ENCODE measurements around the gene RHOT1. TPM values are rescaled to one million over a fixed set of nuclear protein-coding genes. Genes with fewer than 3 reads are reported as not detected.
"Not testable (repeated sequence)": the region's sequence is repeated elsewhere in the genome, so short reads cannot be mapped to it uniquely, and the experiment has no call there.

The RHOT1 gene
- total RNA-seq (2014; rRNA removed; shearing (Covaris generic)): 43.6 and 44.7 TPM in 2 replicates

DNA sequence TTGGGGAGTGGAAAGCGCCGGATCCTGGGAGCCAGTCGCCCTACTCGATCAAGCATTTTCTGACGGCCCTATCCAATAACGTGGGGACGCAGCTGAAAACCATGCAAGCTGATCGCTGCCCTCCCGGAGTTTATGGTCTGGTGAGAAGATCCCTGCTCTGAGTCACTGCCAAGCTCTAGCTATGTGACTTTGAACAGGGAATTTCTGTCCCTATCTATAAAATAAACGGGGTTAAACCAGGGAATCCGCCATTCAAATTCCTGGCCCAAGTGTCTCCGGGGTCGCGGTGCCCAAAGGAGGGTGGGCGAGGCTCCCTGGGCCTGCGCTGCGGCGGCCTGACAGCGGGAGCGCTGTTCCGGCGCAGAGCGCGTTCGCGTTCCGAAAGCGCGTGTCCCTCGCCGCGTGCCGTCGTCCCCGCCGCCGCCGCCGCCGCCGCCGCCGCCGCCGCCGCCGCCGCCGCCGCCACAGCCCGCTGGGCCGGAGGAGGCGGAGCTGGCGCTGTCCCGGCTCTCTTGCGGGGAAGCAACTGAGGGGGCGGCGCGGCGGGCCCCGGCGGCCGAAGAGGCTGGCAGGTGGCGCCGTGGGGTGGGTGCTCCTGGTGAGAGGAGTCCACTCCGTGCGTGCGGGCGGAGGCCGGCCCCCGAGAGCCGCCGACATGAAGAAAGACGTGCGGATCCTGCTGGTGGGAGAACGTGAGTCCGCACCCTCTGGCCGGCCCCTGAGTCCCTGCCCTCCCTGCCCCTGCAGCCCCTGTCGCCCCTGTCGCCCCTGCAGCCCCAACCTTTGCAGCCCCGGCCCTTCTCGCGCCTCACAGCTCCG is at the start of gene RHOT1:
Gene RHOT1 (plus strand): TSS at position 465 of the 819 bp plus-strand sequence. CDS start 191 bp downstream, at position 656.
- Histone ChIP-seq H3K4me1 (replicated peaks) (peaks cover 18% of the 10 kb centered on the region), H3K36me3 (peaks cover 3% of the 10 kb centered on the region; the same call in 1 of the 2 replicates), H3K27ac (peak within 1 kb of the TSS; percentile 75), H3K9me3 (replicated peaks) (no peaks in the 10 kb centered on the region), H3K4me3 (peak within 1 kb of the TSS; percentile 83), H3K27me3 (replicated peaks) (no peaks in the 10 kb centered on the region)
- DNase-seq (ENCODE audit: low read depth in 1 of 2, low spot score in 2 of 2): peak; percentile 74 to 85

DNA sequence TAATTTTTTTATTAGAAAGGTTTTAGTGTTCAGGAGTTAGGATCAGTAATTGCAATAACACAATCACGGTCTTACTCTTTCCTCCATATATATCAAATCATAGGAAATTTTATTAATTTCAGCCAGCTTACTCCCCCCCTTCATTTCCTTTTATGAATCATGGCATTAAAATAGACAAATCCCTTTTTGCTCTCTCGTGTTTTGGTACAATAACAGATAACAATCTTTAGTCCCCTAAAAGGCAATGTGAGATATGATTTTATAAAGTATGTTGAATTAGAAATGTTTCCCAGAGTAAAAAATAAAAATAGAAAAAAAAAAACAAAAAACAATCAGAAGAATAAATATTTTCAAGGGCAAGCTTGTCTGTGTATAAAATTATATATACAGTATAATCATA is 42.6 kb upstream of the RHOT1 start:
- Histone ChIP-seq H3K4me3 (no peak overlapping the region), H3K27ac (no peak overlapping the region), H3K9me3 (replicated peaks) (no peaks in the 10 kb centered on the region), H3K4me1 (replicated peaks) (peaks cover 11% of the 10 kb centered on the region), H3K36me3 (no peaks in the 10 kb centered on the region), H3K27me3 (replicated peaks) (no peaks in the 10 kb centered on the region)
- DNase-seq (ENCODE audit: low read depth in 1 of 2, low spot score in 2 of 2): no peak

DNA sequence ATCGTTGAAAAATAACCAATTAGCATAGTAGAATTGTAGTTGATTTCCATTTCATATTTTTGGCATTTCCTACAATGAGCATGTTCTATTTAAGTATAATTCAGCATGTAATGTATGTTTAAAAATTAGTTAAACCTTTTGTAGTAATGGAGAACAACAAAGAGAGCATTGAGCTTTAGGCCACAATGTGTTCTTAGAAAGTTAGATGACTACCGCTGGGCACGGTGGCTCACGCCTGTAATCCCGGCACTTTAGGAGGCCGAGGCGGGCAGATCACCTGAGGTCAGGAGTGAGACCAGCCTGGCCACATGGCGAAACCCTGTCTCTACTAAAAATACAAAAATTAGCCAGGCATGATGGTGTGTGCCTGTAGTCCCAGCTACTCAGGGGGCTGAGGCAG is 42.0 kb upstream of the RHOT1 start:
- DNase-seq (ENCODE audit: low read depth in 1 of 2, low spot score in 2 of 2); H3K36me3 ChIP-seq; H3K4me3 ChIP-seq; H3K27ac ChIP-seq; H3K27me3 ChIP-seq (replicated peaks); H3K9me3 ChIP-seq (replicated peaks): not testable (repeated sequence)
- H3K4me1 ChIP-seq (replicated peaks): peaks cover 11% of the 10 kb centered on the region

DNA sequence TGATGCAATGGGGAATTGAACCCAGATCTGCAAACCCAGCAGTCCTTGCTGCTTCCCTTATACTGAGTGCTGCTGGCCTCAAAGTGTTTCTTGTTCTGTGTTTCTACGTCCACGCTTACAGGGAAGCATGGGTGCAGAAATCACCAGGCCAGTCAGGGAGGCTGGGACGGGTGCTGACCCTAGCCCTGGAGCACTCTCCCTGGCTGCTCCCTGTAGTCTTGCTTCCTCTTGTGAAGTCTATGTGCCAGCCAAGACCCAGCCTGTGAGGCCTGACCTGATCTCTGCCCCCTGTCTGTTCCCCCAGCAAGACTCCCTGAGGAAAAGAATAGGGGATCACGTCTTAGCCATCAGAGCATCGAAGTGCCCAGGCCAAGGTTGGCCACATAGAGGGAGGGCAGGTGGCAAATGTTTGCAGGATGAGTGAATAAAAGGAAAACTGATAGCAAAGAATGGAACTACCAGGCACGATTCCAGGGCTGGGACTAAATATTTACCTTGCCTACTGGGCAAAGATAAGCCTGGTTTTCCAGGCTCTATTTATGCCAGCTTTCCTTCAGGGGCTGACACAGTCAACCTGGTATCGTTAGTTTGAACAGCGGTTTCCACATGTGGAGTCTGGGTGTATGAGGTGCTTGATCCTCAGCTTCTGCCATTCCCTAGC is 41.2 kb upstream of the RHOT1 start:
- Histone ChIP-seq H3K9me3 (replicated peaks) (no peaks in the 10 kb centered on the region), H3K27me3 (replicated peaks) (no peaks in the 10 kb centered on the region), H3K4me1 (replicated peaks) (peaks cover 11% of the 10 kb centered on the region), H3K36me3 (no peaks in the 10 kb centered on the region), H3K27ac (no peak overlapping the region), H3K4me3 (no peak overlapping the region)
- DNase-seq (ENCODE audit: low read depth in 1 of 2, low spot score in 2 of 2): no peak

DNA sequence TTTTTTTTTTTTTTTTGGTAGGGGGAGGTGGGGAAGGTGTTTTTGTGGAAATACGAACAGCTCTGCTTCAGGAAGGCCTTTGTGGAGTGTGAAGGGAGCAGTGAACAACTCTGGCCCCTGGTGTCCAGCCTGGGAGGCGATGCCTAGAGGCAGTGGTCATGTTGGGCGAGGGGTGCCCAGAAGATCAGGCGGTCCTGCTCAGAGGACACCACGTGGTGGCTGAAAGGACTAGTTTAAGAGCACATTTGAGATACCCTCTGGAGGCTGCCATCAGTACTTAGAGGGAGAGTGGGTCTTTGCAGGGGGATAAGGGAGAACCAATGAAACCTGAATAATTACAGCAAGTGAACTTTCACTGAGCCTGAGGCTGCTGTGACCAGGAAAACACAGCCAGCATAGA is 40.1 kb upstream of the RHOT1 start:
- H3K4me1 ChIP-seq (replicated peaks): peaks cover 11% of the 10 kb centered on the region
- H3K9me3 ChIP-seq (replicated peaks): no peaks in the 10 kb centered on the region
- H3K4me3 ChIP-seq: no peak overlapping the region
- H3K36me3 ChIP-seq: no peaks in the 10 kb centered on the region
- H3K27me3 ChIP-seq (replicated peaks): no peaks in the 10 kb centered on the region
- no peak overlapping the region for H3K27ac ChIP-seq
- no peak for DNase-seq (ENCODE audit: low read depth in 1 of 2, low spot score in 2 of 2)

DNA sequence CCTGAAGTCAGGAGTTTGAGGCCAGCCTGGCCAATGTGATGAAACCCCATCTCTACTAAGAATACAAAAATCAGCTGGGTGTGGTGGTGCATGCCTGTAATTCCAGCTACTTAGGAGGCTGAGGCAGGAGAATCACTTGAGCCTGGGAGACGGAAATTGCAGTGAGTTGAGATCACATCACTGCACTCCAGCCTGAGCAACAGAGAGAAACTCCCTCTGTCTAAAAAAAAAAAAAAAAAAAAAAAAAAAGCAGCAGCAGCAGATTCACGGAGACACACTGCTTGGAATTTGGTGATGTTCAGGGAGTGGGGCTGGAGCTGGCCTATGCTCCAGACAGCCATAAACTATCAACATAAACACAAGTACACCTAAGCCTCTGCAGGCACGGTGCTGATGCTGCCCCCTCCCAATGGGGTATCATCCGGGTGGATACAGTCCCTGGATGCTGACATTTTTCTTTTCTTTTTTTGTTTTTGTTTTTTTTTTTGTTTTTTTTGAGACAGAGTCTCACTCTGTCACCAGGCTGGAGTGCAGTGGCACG is 39.6 kb upstream of the RHOT1 start:
- Histone ChIP-seq H3K9me3 (replicated peaks) (no peaks in the 10 kb centered on the region), H3K27ac (no peak overlapping the region), H3K4me3 (no peak overlapping the region), H3K4me1 (replicated peaks) (peaks cover 11% of the 10 kb centered on the region), H3K27me3 (replicated peaks) (no peaks in the 10 kb centered on the region), H3K36me3 (no peaks in the 10 kb centered on the region)
- DNase-seq (ENCODE audit: low read depth in 1 of 2, low spot score in 2 of 2): no peak

DNA sequence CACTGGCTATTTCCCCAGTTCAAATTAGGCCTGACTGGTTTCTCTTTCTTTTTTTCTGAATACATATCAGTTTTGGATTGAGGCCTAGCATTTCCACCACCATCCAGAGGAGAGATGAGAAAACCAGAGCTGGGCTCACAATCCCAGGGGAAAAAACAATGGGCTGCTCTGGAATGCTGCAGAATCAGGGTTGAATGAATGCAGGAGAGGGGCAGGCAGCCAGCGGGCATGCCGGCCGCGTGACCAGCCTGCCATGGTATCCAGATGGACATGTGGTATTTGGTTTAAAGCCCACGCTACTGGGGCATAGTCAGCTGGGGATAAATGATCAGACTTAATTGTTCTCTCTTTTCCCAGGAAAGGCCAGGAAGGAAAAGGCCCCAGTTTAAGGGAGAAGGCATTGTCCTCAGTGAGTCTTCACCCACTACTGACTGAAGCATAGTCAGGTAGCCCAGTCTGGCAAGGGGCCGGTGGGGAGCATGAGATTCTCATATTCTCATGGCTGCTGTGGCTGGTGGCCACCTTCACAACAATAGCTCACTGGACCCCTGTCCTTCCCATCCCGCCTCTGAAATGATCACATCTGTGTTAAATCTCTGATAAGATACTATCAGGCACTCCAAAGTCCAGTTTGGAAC is 38.7 kb upstream of the RHOT1 start:
- Histone ChIP-seq H3K4me3 (no peak overlapping the region), H3K36me3 (no peaks in the 10 kb centered on the region), H3K27me3 (replicated peaks) (no peaks in the 10 kb centered on the region), H3K27ac (peak overlapping the region; percentile 50), H3K4me1 (replicated peaks) (peaks cover 11% of the 10 kb centered on the region), H3K9me3 (replicated peaks) (no peaks in the 10 kb centered on the region)
- peak; percentile 46 to 59 for DNase-seq (ENCODE audit: low read depth in 1 of 2, low spot score in 2 of 2)

DNA sequence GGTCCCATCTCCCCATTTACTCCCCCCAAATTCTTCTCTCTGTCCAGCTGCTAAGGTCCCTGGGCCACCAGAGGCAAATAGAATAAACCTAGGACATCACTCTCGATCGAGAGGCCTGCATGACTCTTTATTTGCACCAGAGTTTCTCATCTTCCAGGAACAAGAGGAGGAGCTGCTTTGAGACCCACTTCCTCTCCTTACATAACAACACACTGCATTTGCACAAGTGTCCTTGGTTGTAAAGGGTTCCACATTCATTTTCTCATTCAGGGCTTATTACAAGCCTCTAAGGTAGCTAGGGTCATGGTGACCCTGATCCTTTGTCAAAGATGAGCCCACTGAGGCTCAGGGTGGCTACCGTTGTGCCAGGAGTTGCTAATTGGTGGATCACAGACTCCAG is 38.1 kb upstream of the RHOT1 start:
- peaks cover 11% of the 10 kb centered on the region for H3K4me1 ChIP-seq (replicated peaks)
- H3K9me3 ChIP-seq (replicated peaks): no peaks in the 10 kb centered on the region
- H3K27ac ChIP-seq: no peak overlapping the region
- H3K4me3 ChIP-seq: no peak overlapping the region
- DNase-seq (ENCODE audit: low read depth in 1 of 2, low spot score in 2 of 2): no peak
- no peaks in the 10 kb centered on the region for H3K27me3 ChIP-seq (replicated peaks)
- no peaks in the 10 kb centered on the region for H3K36me3 ChIP-seq

DNA sequence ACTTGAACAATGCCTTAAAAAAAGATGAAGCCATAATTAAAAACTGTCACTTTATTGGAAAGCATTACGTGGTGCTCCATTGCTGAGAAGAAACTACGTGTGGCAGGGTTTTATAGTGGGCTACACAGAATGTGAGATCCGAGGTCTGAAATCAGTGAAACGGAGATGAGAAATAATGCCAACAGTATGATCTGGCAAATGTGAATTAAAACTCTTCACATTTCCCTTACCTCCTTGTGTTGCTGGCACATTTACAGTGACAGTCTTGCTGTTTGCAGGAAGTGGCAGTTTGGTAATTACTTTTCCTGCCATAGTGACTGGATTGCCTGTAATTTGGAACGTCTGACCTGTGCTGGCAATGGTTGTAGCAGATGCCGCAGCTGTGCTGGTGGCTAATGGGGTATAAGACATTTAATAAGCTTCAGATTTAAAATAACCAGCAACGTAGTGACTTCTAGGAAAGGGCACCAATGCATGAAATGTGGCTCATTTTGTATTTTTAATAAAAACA is 35.8 kb upstream of the RHOT1 start:
- H3K4me1 ChIP-seq (replicated peaks): peaks cover 20% of the 10 kb centered on the region
- not testable (repeated sequence) for H3K36me3 ChIP-seq; H3K27ac ChIP-seq; H3K9me3 ChIP-seq (replicated peaks); H3K4me3 ChIP-seq; H3K27me3 ChIP-seq (replicated peaks); DNase-seq (ENCODE audit: low read depth in 1 of 2, low spot score in 2 of 2)

DNA sequence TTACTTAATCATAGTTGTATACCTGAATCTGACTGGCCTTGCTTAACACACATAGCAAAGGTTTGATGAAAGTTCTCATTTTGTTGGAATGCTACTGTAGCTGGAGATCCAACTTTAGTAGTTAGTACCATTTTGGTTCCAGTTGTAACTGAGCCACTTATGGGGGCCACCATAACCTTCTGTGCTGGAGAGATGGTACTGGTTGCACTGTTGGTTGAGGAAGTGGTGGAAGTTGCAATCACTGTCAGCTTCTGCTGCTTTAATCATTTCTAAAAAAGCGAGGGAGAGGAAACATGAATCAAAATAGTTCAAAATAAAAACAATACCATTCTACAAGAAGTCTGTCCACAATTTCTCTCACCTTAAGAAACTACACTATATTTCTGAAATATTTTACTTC is 35.1 kb upstream of the RHOT1 start:
- not testable (repeated sequence) for DNase-seq (ENCODE audit: low read depth in 1 of 2, low spot score in 2 of 2); H3K27me3 ChIP-seq (replicated peaks); H3K4me3 ChIP-seq; H3K36me3 ChIP-seq; H3K27ac ChIP-seq; H3K9me3 ChIP-seq (replicated peaks)
- peaks cover 25% of the 10 kb centered on the region for H3K4me1 ChIP-seq (replicated peaks)

DNA sequence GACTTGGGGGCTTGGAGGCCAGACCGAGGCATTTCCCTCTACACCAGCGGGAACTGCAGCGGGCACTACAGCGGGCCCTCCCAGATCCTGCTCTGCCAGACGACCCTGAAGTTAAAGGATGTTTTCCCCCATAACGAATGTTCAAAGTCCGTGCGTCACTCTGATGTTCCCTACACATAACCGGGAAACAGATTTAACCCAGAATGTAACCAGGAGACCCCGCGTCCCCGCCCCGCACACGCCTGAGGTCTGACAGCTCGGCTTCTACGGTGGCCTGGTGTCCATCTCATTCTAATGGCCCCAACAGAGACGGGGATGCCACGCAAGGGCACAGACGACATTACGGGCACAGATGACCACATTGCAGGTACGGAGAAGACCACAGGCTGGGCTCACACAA is 31.7 kb upstream of the RHOT1 start:
- no peaks in the 10 kb centered on the region for H3K27me3 ChIP-seq (replicated peaks)
- no peak overlapping the region for H3K4me3 ChIP-seq
- H3K4me1 ChIP-seq (replicated peaks): peaks cover 15% of the 10 kb centered on the region
- no peaks in the 10 kb centered on the region for H3K9me3 ChIP-seq (replicated peaks)
- no peaks in the 10 kb centered on the region for H3K36me3 ChIP-seq
- no peak for DNase-seq (ENCODE audit: low read depth in 1 of 2, low spot score in 2 of 2)
- H3K27ac ChIP-seq: no peak overlapping the region

DNA sequence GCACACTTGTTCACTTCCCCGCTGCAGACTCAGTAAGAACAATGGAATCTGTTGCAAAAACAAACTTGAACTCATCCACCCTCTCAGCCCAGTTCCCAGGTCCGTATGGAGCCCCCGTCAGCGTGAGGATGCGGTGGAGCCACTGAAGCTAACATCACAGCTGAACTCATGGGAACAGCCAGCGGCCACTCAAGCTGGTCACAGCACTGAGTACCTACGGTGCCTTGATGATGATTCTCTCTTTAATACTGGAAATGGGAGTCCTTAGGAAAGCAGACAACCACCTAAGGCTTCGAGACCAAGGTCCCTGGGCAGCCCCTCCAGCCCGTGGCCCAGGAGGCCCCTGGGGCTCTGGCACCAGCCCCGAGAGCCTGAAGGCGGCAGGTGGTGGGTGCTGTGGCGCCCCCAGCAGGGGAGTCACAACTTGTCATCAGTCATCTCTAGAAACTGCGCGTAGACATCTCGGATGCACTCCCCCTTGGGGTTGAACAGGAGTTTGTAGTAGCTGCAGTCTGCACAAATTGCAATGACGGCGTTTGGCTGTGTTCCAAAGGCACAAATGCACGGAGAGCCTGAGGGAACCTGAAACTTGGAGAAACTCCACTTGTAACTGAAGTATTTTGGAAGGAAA is 31.0 kb upstream of the RHOT1 start:
- peak; percentile 31 to 63 for DNase-seq (ENCODE audit: low read depth in 1 of 2, low spot score in 2 of 2)
- no peaks in the 10 kb centered on the region for H3K9me3 ChIP-seq (replicated peaks)
- H3K27me3 ChIP-seq (replicated peaks): no peaks in the 10 kb centered on the region
- no peak overlapping the region for H3K27ac ChIP-seq
- peaks cover 15% of the 10 kb centered on the region for H3K4me1 ChIP-seq (replicated peaks)
- no peak overlapping the region for H3K4me3 ChIP-seq
- no peaks in the 10 kb centered on the region for H3K36me3 ChIP-seq

DNA sequence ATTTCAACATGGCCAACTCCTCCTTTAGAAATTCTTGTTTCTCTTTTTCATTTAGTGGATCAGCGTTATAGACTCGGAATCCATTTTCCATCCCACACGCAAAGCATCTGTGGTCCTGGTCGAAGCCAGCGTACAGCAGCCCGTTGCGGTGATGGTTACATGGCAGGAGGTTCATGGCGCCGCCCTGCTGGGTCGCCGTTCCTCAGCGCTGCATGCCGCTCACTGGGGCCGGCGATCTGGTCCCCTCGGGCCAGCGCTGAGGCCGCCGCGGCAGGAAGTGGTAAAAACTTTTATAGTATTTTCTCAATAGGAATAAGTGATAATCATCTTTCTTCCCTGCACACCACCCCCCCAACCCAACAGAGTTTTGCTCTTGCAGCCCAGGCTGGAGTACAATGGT is 29.9 kb upstream of the RHOT1 start:
- DNase-seq (ENCODE audit: low read depth in 1 of 2, low spot score in 2 of 2): no peak
- Histone ChIP-seq H3K4me3 (no peak overlapping the region), H3K36me3 (no peaks in the 10 kb centered on the region), H3K9me3 (replicated peaks) (no peaks in the 10 kb centered on the region), H3K27ac (no peak overlapping the region), H3K4me1 (replicated peaks) (peaks cover 15% of the 10 kb centered on the region), H3K27me3 (replicated peaks) (no peaks in the 10 kb centered on the region)
